Lower leg skin (tissue), 3 donors: Measurements from ENCODE around the gene LGI4.

Source experiments
- POLR2A ChIP-seq, 2 donors: fragments of 450-650 bp; IDR thresholded peaks; one replicate each; pipeline ENCODE4 v1.6.1; 2016 to 2017; ENCODE audit warnings: antibody characterized with exemption in 2 of 2, mild to moderate bottlenecking in 1 of 2, moderate library complexity in 1 of 2
- TF ChIP-seq, protein P1 (sequence below), 3 donors: fragments of 450-650 bp; IDR thresholded peaks; one replicate each; pipeline ENCODE4 v1.5.1; 2016; ENCODE audit warnings: antibody characterized with exemption in 3 of 3, mild to moderate bottlenecking in 3 of 3, moderate library complexity in 2 of 3

DNA sequence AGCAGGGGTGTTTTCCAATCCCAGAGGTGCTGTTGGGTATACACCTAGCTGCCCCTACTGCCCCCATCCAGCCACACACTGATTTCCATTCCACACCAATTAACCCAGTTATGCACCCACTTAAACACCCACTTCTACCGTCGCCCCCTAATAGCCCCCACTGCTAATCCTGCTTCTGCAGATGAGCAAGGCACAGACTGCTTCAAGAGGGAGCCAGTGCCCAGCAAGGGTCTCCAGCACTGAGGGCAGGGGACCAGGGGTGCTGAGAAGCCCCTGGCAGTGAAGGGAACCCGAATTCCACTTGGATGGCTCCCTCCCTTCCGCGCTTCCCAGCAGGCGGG, 9.4 kb upstream of the LGI4 start:
- TF ChIP-seq, protein P1, sequence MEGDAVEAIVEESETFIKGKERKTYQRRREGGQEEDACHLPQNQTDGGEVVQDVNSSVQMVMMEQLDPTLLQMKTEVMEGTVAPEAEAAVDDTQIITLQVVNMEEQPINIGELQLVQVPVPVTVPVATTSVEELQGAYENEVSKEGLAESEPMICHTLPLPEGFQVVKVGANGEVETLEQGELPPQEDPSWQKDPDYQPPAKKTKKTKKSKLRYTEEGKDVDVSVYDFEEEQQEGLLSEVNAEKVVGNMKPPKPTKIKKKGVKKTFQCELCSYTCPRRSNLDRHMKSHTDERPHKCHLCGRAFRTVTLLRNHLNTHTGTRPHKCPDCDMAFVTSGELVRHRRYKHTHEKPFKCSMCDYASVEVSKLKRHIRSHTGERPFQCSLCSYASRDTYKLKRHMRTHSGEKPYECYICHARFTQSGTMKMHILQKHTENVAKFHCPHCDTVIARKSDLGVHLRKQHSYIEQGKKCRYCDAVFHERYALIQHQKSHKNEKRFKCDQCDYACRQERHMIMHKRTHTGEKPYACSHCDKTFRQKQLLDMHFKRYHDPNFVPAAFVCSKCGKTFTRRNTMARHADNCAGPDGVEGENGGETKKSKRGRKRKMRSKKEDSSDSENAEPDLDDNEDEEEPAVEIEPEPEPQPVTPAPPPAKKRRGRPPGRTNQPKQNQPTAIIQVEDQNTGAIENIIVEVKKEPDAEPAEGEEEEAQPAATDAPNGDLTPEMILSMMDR (IDR thresholded peaks at IDR 0.05): no peak
- no peak for TF ChIP-seq POLR2A (IDR thresholded peaks at IDR 0.05)
